OCI-M1 (cell line): ENCODE data around the gene GPLD1.

ENCODE experiments used
- DNase-seq: peaks from one replicate; lab custom pipeline; 2025; lab: John Stamatoyannopoulos, UW

GPLD1 gene

GRCh38 chr6:24501374-24501773 is 12.0 kb upstream of the GPLD1 start:
- no peak for DNase-seq

DNA sequence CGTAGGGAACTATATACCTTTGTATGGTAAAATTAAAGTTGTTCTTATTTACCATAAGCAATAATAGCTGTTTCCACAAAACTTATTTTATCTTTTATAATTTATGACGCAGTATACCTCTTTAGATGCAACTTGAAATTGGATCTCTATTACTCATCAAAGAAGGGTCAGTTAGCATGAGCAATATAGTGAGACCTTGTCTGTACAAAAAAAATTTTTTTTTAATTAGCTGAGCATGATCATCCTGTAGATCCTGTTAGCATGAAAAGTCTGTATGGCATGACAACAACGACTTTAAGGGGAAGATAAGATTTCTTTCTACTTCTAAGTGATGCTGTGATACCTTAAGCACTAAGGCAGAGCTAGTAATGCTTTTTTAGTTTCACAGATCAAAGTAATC is 11.3 kb upstream of the GPLD1 start:
- DNase-seq = no peak

- DNase-seq = no peak
These were observed 8.0 kb upstream of the GPLD1 start for GRCh38 chr6:24497254-24497970.

DNA sequence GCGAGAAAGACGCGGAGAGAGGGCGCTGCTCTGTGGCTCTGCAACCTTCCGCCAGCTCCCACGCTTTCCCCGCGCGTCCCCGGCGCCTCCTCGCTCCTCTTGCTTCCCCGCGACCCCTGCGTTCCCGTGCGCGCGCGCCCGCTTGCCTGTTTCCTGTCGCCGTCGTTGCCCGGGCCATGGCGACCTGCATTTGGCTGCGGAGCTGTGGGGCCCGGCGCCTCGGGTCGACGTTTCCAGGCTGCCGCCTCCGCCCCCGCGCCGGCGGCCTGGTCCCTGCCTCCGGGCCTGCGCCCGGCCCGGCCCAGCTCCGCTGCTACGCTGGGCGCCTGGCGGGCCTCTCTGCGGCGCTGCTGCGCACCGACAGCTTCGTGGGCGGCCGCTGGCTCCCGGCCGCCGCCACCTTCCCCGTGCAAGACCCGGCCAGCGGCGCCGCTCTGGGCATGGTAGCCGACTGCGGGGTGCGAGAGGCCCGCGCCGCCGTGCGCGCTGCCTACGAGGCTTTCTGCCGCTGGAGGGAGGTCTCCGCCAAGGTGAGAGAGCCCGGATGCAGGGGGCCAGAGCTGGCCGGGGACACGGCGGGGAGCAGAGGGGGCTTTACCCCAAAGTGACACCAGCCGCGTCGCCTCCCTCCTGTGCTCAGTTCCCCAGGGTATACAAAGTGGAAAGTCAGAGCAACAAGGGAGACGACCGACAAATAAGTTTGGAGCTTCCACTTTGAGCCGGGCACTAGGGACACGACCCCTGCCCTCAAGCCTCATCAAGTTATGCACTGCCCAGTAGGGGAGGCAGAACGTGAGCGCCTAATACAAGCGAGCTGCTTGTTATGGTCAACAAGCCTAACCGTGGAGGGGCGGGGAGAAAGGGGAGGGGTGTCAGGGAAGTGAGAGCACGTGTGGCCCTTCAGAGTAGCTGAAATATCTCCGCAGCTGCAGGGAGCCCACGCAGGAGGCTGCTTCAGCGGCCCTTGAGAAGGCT is 5.7 kb upstream of the GPLD1 start, which contains the start of gene ALDH5A1:
Gene ALDH5A1 (plus strand): TSS at position 149 of the 975 bp plus-strand sequence. CDS start 28 bp downstream, at position 177.
- DNase-seq = peak; percentile 87

DNA sequence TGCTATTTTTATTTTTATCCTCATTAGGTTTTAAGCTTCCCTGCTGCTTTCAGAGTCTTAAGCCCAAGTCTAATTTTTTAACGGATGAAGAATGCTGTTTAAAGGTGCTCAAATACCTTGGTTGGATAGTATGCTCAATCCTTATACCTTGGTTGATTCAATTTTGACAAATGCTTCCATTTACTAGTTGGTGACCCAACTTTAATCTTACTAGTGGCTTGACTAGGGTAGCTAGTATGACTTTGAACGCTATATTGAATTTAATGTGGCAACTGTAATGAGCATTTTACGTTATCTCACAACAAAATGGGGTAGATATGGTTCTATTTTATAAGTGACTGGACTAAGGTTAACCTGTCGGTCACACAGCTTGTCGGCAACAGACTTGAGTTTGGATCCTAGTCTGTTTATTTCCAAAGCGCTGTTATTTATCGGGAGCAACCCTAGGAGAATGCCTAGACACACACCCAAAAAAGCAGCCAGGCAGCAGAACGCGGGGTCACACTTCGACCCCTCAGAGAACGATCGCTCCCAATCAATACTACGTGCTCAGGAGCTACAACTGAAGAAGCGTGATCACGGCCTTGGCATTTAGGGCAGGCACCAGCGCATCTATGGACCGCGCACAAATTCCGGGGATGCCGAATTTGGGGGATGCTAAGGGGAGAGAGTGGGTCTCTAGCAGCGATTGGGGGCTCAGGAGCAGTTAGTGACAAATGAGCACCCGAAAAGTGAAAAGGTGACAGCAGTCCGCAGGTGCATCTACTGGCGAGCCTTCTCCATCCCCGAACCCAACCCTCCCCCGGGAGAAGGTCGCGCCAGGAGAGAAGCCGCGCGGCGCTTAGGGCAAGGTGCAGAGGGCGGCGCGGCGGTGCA is 4.8 kb upstream of the GPLD1 start:
- peak; percentile 60 for DNase-seq

- peak; percentile 66 for DNase-seq
These were observed 3.1 kb upstream of the GPLD1 start for GRCh38 chr6:24492475-24492874.

DNA sequence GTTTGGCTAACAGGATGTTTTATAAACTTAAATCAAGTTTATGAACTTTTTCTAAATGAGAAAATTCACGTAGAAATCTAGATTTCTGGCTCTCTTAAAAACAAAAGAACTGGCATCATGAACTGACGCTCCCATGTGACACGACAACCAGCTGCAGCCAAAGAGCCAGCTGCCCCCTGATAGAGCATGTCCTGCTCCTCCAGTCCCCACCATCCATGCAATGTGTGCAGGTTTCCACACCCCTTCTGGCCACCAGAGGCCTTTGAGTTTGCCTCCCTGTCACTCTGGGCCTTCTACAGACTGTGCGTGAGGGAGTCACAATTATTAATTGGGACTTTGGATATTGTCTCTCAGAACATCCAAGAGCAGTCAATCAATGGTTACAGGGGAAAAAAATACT is 1.6 kb upstream of the GPLD1 start:
- no peak for DNase-seq

DNA sequence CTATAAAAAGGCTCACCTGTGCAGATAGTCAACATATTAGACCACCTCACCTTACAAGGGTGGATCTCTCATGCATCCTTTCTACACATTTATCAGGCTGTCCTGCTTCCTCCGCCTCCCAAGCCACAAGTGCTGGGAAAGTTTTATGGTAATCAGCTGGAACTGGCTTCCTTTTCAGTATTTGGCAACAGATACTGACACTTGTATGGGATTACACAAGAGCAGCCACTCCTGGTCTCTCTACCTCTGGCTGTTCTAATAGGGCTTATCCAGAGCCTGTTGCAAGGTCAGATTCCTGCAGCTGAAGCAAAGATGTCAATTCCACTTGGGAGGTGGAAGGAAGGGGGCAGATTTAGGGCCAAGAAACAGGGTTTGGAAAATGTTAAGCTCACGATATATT is 503 bp upstream of the GPLD1 start:
- DNase-seq = no peak

- no peak for DNase-seq
These were observed 3.3 kb downstream of the GPLD1 start for GRCh38 chr6:24486065-24486464.

- DNase-seq = no peak
These were observed 4.6 kb downstream of the GPLD1 start for GRCh38 chr6:24484657-24485323.

DNA sequence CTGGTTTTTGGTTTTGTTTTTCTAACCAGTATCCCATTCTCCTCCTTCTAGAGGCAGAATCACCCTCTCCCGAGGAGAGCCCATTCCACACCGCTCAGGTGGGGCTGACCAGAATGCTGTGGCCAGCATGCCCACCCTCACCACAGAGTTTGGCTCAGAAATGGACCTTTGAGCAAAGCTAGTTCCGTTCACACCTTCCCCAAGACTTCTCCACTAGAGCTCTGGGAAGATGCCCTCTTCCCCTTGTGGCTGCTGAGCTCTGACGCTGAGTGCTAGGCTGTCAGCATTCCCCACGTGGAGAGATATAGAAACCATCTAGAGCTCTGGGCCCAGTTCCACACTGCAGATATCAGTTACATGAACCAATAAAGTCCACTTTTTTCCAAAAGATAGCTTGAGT is 7.9 kb downstream of the GPLD1 start:
- DNase-seq = no peak

GRCh38 chr6:24480705-24481104 is 8.7 kb downstream of the GPLD1 start:
- DNase-seq = no peak

DNA sequence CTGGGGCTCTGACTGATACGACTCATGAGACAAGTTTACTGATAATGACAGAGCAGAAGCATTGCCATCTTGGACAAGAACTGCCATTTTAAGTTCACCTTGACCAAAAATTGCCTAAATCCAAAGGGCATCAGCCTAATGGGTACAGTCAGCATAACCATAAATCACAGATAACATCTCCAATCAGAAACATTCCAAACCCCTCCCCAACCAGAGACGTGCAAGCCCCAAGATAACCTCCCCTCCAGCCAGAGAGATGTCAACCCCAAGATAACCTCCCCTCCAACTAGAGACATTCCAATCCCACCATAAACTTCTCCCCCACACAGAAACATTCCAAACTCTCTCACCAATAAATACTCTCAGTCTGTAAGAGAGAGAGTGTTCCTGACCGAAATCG is 10.5 kb downstream of the GPLD1 start:
- no peak for DNase-seq

DNA sequence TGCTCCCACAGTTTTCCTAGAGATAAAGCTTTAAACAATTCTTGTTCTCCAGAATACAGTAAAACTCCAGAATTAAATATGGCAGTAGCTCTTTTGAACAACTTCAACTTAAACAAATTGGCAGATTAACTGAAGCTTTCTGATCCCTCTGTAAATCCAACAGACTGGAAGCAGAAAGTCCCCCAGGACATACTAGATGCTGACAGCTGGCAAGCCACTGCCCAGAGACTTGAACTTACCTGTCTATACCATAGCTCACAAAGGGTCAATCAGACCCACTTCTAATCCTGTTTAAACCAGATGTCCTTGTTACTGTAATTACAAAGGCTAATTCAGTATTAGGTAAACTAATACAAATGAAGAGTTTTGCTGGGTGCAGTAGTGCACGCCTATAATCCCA is 12.3 kb downstream of the GPLD1 start:
- no peak for DNase-seq

GRCh38 chr6:24476631-24477030 is 12.7 kb downstream of the GPLD1 start:
- DNase-seq = no peak

GRCh38 chr6:24472181-24472580 is 17.2 kb downstream of the GPLD1 start:
- no peak for DNase-seq

- DNase-seq = no peak
These were observed 19.6 kb downstream of the GPLD1 start for GRCh38 chr6:24469811-24470210.

DNA sequence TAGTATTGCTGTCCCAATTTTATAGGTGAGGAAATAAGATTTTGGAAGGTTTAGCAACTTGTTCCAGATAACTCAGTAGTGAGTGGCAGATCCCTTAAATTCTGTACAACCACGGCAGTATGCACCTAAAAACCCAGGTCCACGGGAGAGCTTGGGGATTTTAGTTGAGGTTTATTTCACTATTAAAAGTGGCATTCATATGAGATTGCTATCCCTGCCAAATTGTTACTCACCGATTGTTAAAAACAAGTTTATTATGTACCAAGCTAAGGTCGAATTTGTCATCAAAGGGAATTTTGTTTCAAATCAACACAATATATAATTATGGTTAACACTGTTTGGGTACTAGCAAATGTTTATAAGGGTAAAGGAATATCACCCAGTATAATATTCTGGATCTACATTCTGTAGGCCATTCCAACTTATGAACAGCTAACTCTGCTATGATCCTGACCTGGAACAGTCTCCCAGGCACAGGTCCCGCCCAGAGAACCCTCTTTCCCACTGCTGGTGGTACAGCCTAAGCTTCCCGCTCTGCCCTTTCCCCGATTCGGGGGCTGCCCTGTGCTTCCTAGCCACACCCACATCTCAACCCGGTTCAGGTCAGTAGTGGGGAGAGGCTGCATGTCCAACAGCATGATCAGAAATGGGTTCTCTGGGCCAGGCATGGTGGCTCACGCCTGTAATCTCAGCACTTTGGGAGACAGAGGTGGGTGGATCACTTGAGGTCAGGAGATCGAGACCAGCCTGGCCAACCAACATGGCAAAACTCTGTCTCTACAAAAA is 24.9 kb downstream of the GPLD1 start:
- no peak for DNase-seq

GRCh38 chr6:24460966-24461365 is 28.4 kb downstream of the GPLD1 start:
- DNase-seq = no peak

GRCh38 chr6:24458941-24459340 is 30.4 kb downstream of the GPLD1 start:
- no peak for DNase-seq

- DNase-seq = no peak
These were observed 31.2 kb downstream of the GPLD1 start for GRCh38 chr6:24458134-24458533.
